HEK293T (cell line): ENCODE measurements around the gene SYNPO2.

Source experiments
- BHLHE40 ChIP-seq: fragments of 450-650 bp; IDR thresholded peaks from 2 replicates; pipeline ENCODE4 v1.6.1; 2016; ENCODE audit warnings: mild to moderate bottlenecking, moderate library complexity, borderline replicate concordance
- ELF4 ChIP-seq: fragments of 450-650 bp; IDR thresholded peaks from 2 replicates; pipeline ENCODE4 v1.6.1; 2017; ENCODE audit warnings: antibody characterized with exemption
- FOXA1 ChIP-seq: fragments of 450-650 bp; IDR thresholded peaks from 2 replicates; pipeline ENCODE4 v1.6.1; 2016; ENCODE audit warnings: mild to moderate bottlenecking
- FOXM1 ChIP-seq: fragments of 450-650 bp; IDR thresholded peaks from 2 replicates; pipeline ENCODE4 v1.6.1; 2017; ENCODE audit warnings: mild to moderate bottlenecking, borderline replicate concordance
- HDGF ChIP-seq: fragments of 450-650 bp; IDR thresholded peaks from 2 replicates; pipeline ENCODE4 v1.6.1; 2017; ENCODE audit warnings: antibody characterized with exemption, borderline replicate concordance
- LEF1 ChIP-seq: fragments of 450-650 bp; IDR thresholded peaks from 2 replicates; pipeline ENCODE4 v1.6.1; 2017; ENCODE audit warnings: mild to moderate bottlenecking, borderline replicate concordance
- NFRKB ChIP-seq: fragments of 450-650 bp; IDR thresholded peaks from 2 replicates; pipeline ENCODE4 v1.6.1; 2016; ENCODE audit warnings: mild to moderate bottlenecking, moderate library complexity
- SP1 ChIP-seq: fragments of 450-650 bp; IDR thresholded peaks from 2 replicates; pipeline ENCODE4 v1.6.1; 2017

GRCh38 chr4:118954246-118954645, 65.6 kb downstream of the SYNPO2 start:
- TF ChIP-seq FOXM1 (no peak), NFRKB (no peak), LEF1 (no peak), FOXA1 (no peak), SP1 (no peak), ELF4 (no peak), HDGF (no peak), BHLHE40 (no peak)
